Gastroesophageal sphincter (tissue), 3 donors: ENCODE data around the gene ERP44.

Source experiments
- CTCF ChIP-seq, 4 experiments: fragments of 200-600 bp in 2 of 4; fragments of 450-650 bp in 2 of 4; sonication (generic) in 1 of 4; IDR thresholded peaks; one replicate each; pipeline ENCODE4 v1.5.1; 2017 to 2019; ENCODE audit warnings: antibody characterized with exemption in 4 of 4, mild to moderate bottlenecking in 2 of 4, moderate library complexity in 2 of 4
- EP300 ChIP-seq: sonication (generic); formaldehyde crosslinking; IDR thresholded peaks from one replicate; pipeline ENCODE4 v1.6.1; 2017; ENCODE audit warnings: antibody characterized with exemption, mild to moderate bottlenecking
- POLR2A ChIP-seq, 2 donors: fragments of 450-650 bp; IDR thresholded peaks; one replicate each; pipeline ENCODE4 v1.6.1; 2017; ENCODE audit warnings: antibody characterized with exemption in 2 of 2, mild to moderate bottlenecking in 2 of 2, moderate library complexity in 1 of 2
- POLR2AphosphoS5 ChIP-seq: sonication (generic); formaldehyde crosslinking; IDR thresholded peaks from one replicate; pipeline ENCODE4 v1.6.1; 2017; ENCODE audit warnings: antibody characterized with exemption

GRCh38 chr9:99973455-99973854 is 125.3 kb downstream of the ERP44 start:
- TF ChIP-seq POLR2A (IDR thresholded peaks at IDR 0.05) (no peak), POLR2AphosphoS5 (no peak), CTCF (IDR thresholded peaks at IDR 0.05) (no peak), EP300 (no peak)
